ENCODE results near the gene VRK3.

Gene VRK3

GRCh38 chr19:49977881-49978280 lies 47.3 kb downstream of the VRK3 start:
- H3K36me3 ChIP-seq (ENCODE audit: control insufficient read depth, insufficient read depth, low read length), result peaks cover 4% of the 10 kb centered on the region
- no peak for DNase-seq (ENCODE audit: extremely low read depth, insufficient read length)
- H3K4me3 ChIP-seq (replicated peaks; ENCODE audit: low read depth, low read length), result no peak overlapping the region
- no peaks in the 10 kb centered on the region for H3K27me3 ChIP-seq (replicated peaks; ENCODE audit: control insufficient read depth, insufficient read depth, low read length)
- no peak for TF ChIP-seq CTCF (IDR thresholded peaks at IDR 0.05; ENCODE audit: insufficient read depth, low read length, poor library complexity, severe bottlenecking)

- no peaks in the 10 kb centered on the region for H3K27me3 ChIP-seq (replicated peaks; ENCODE audit: control insufficient read depth, insufficient read depth, low read length)
- peaks cover 4% of the 10 kb centered on the region for H3K36me3 ChIP-seq (ENCODE audit: control insufficient read depth, insufficient read depth, low read length)
- no peak for DNase-seq (ENCODE audit: extremely low read depth, insufficient read length)
- no peak for TF ChIP-seq CTCF (IDR thresholded peaks at IDR 0.05; ENCODE audit: insufficient read depth, low read length, poor library complexity, severe bottlenecking)
- H3K4me3 ChIP-seq (replicated peaks; ENCODE audit: low read depth, low read length), result no peak overlapping the region
Observed at GRCh38 chr19:49977076-49977475, 48.1 kb downstream of the VRK3 start.

GRCh38 chr19:49976496-49976895 lies 48.7 kb downstream of the VRK3 start:
- Histone ChIP-seq H3K4me3 (replicated peaks; ENCODE audit: low read depth, low read length) (no peak overlapping the region), H3K27me3 (replicated peaks; ENCODE audit: control insufficient read depth, insufficient read depth, low read length) (no peaks in the 10 kb centered on the region), H3K36me3 (ENCODE audit: control insufficient read depth, insufficient read depth, low read length) (peaks cover 3% of the 10 kb centered on the region)
- TF ChIP-seq CTCF (IDR thresholded peaks at IDR 0.05; ENCODE audit: insufficient read depth, low read length, poor library complexity, severe bottlenecking), result no peak
- no peak for DNase-seq (ENCODE audit: extremely low read depth, insufficient read length)

- no peak for DNase-seq (ENCODE audit: extremely low read depth, insufficient read length)
- Histone ChIP-seq H3K36me3 (ENCODE audit: control insufficient read depth, insufficient read depth, low read length) (peaks cover 3% of the 10 kb centered on the region), H3K27me3 (replicated peaks; ENCODE audit: control insufficient read depth, insufficient read depth, low read length) (no peaks in the 10 kb centered on the region), H3K4me3 (replicated peaks; ENCODE audit: low read depth, low read length) (no peak overlapping the region)
- no peak for TF ChIP-seq CTCF (IDR thresholded peaks at IDR 0.05; ENCODE audit: insufficient read depth, low read length, poor library complexity, severe bottlenecking)
Observed at GRCh38 chr19:49975051-49975450, 50.1 kb downstream of the VRK3 start.

GRCh38 chr19:49973987-49974386 lies 51.2 kb downstream of the VRK3 start:
- Histone ChIP-seq H3K36me3 (ENCODE audit: control insufficient read depth, insufficient read depth, low read length) (peaks cover 3% of the 10 kb centered on the region; the same call in 1 of the 2 replicates), H3K27me3 (replicated peaks; ENCODE audit: control insufficient read depth, insufficient read depth, low read length) (no peaks in the 10 kb centered on the region), H3K4me3 (replicated peaks; ENCODE audit: low read depth, low read length) (no peak overlapping the region)
- TF ChIP-seq CTCF (IDR thresholded peaks at IDR 0.05; ENCODE audit: insufficient read depth, low read length, poor library complexity, severe bottlenecking), result no peak
- DNase-seq (ENCODE audit: extremely low read depth, insufficient read length), result no peak

- TF ChIP-seq CTCF (IDR thresholded peaks at IDR 0.05; ENCODE audit: insufficient read depth, low read length, poor library complexity, severe bottlenecking), result no peak
- peaks cover 3% of the 10 kb centered on the region; the same call in 1 of the 2 replicates for H3K36me3 ChIP-seq (ENCODE audit: control insufficient read depth, insufficient read depth, low read length)
- H3K4me3 ChIP-seq (replicated peaks; ENCODE audit: low read depth, low read length), result no peak overlapping the region
- no peak for DNase-seq (ENCODE audit: extremely low read depth, insufficient read length)
- no peaks in the 10 kb centered on the region for H3K27me3 ChIP-seq (replicated peaks; ENCODE audit: control insufficient read depth, insufficient read depth, low read length)
Observed at GRCh38 chr19:49972841-49973240, 52.3 kb downstream of the VRK3 start.

All from GM06990 (cell line).